HEK293 (cell line): ENCODE measurements around the gene DHRS3.

Source experiments
- CTCF ChIA-PET: fragments of 350-600 bp; formaldehyde crosslinking; extraction: SDS; loops from one replicate; lab custom pipeline; 2021; ENCODE audit warnings: antibody characterized with exemption; lab: Yijun Ruan, JAX
- POLR2A ChIA-PET: fragments of 300-600 bp; formaldehyde crosslinking; extraction: SDS; loops from one replicate; lab custom pipeline; 2020; ENCODE audit warnings: antibody characterized with exemption, inconsistent platforms; lab: Yijun Ruan, JAX
- H3K27ac ChIP-seq: fragments of 200-500 bp; sonication (Bioruptor generic); 2 replicates; pipeline ENCODE4 v1.5.1; 2014; ENCODE audit warnings: low read depth, low read length, control low read depth, inconsistent platforms; ENCODE audit errors: extremely low read depth
- H3K36me3 ChIP-seq, 2 experiments: fragments of 200-500 bp in 1 of 2; sonication (Bioruptor generic) in 1 of 2; 1 replicate in 1 of 2; 2 replicates in 1 of 2; pipeline ENCODE4 v1.5.1; 2014 to 2017; ENCODE audit warnings: inconsistent platforms in 2 of 2, low read length in 2 of 2; ENCODE audit not compliant: control insufficient read depth in 2 of 2, insufficient read depth in 1 of 2
- H3K4me1 ChIP-seq: fragments of 200-500 bp; sonication (Bioruptor generic); 2 replicates; pipeline ENCODE4 v1.5.1; 2014; ENCODE audit warnings: mild to moderate bottlenecking, low read length, inconsistent platforms; ENCODE audit not compliant: control insufficient read depth, insufficient read depth
- H3K4me3 ChIP-seq: 2 replicates; pipeline ENCODE4 v1.5.1; 2011; ENCODE audit warnings: low read depth, mild to moderate bottlenecking, control low read depth, low read length, moderate library complexity
- H3K9me3 ChIP-seq: fragments of 200-500 bp; sonication (Bioruptor generic); 2 replicates; pipeline ENCODE4 v1.5.1; 2014; ENCODE audit warnings: low read depth, low read length, inconsistent platforms; ENCODE audit not compliant: control insufficient read depth, insufficient read depth
- EGR2 ChIP-seq: fragments of 450-650 bp; formaldehyde crosslinking; IDR thresholded peaks from 2 replicates; pipeline ENCODE4 v1.5.1; 2016; ENCODE audit warnings: low read depth, missing biosample characterization, missing genetic modification characterization
- FEZF1 ChIP-seq: fragments of 450-650 bp; formaldehyde crosslinking; IDR thresholded peaks from 2 replicates; pipeline ENCODE4 v1.5.1; 2016; ENCODE audit warnings: missing biosample characterization, missing genetic modification characterization
- KLF10 ChIP-seq: fragments of 450-650 bp; IDR thresholded peaks from 2 replicates; pipeline ENCODE4 v1.5.1; 2018; ENCODE audit warnings: missing biosample characterization, mild to moderate bottlenecking, missing genetic modification characterization
- KLF9 ChIP-seq: fragments of 450-650 bp; formaldehyde crosslinking; IDR thresholded peaks from 2 replicates; pipeline ENCODE4 v1.5.1; 2016; ENCODE audit warnings: missing biosample characterization, missing genetic modification characterization, low read depth
- REPIN1 ChIP-seq: fragments of 450-650 bp; formaldehyde crosslinking; IDR thresholded peaks from 2 replicates; pipeline ENCODE4 v1.5.1; 2017; ENCODE audit warnings: missing biosample characterization, missing genetic modification characterization, low read depth
- SP3 ChIP-seq: fragments of 450-650 bp; formaldehyde crosslinking; IDR thresholded peaks from 2 replicates; pipeline ENCODE4 v1.5.1; 2016; ENCODE audit warnings: missing biosample characterization, missing genetic modification characterization
- YY1 ChIP-seq: fragments of 450-650 bp; formaldehyde crosslinking; IDR thresholded peaks from 2 replicates; pipeline ENCODE4 v1.5.1; 2018; ENCODE audit warnings: missing biosample characterization, missing genetic modification characterization
- ZBTB17 ChIP-seq: fragments of 450-650 bp; formaldehyde crosslinking; IDR thresholded peaks from 2 replicates; pipeline ENCODE4 v1.5.1; 2016; ENCODE audit warnings: missing biosample characterization, missing genetic modification characterization
- ZBTB8A ChIP-seq: fragments of 450-650 bp; formaldehyde crosslinking; IDR thresholded peaks from 2 replicates; pipeline ENCODE4 v1.5.1; 2016; ENCODE audit warnings: missing biosample characterization, missing genetic modification characterization
- ZEB2 ChIP-seq: fragments of 450-650 bp; formaldehyde crosslinking; IDR thresholded peaks from 2 replicates; pipeline ENCODE4 v1.5.1; 2016; ENCODE audit warnings: missing biosample characterization, missing genetic modification characterization
- ZIC2 ChIP-seq: fragments of 450-650 bp; formaldehyde crosslinking; IDR thresholded peaks from 2 replicates; pipeline ENCODE4 v1.5.1; 2016; ENCODE audit warnings: missing biosample characterization, missing genetic modification characterization
- ZNF169 ChIP-seq: fragments of 450-650 bp; formaldehyde crosslinking; IDR thresholded peaks from 2 replicates; pipeline ENCODE4 v1.5.1; 2016; ENCODE audit warnings: missing biosample characterization, missing genetic modification characterization
- ZNF341 ChIP-seq: fragments of 450-650 bp; formaldehyde crosslinking; IDR thresholded peaks from 2 replicates; pipeline ENCODE4; 2016; ENCODE audit warnings: low read depth, missing biosample characterization, missing genetic modification characterization
- ZNF350 ChIP-seq: fragments of 450-650 bp; formaldehyde crosslinking; IDR thresholded peaks from 2 replicates; pipeline ENCODE4 v1.5.0; 2017; ENCODE audit warnings: missing biosample characterization, mild to moderate bottlenecking, missing genetic modification characterization
- ZNF366 ChIP-seq: fragments of 450-650 bp; formaldehyde crosslinking; conservative IDR thresholded peaks from 2 replicates; pipeline ENCODE4 v1.5.1; 2016; ENCODE audit warnings: missing biosample characterization, missing genetic modification characterization
- ZNF394 ChIP-seq: fragments of 450-650 bp; formaldehyde crosslinking; IDR thresholded peaks from 2 replicates; pipeline ENCODE4 v1.5.1; 2016; ENCODE audit warnings: missing biosample characterization, missing genetic modification characterization, mild to moderate bottlenecking, moderate library complexity, borderline replicate concordance
- ZNF501 ChIP-seq: fragments of 450-650 bp; formaldehyde crosslinking; IDR thresholded peaks from 2 replicates; pipeline ENCODE4 v1.5.1; 2016; ENCODE audit warnings: missing biosample characterization, missing genetic modification characterization
- ZNF561 ChIP-seq: fragments of 450-650 bp; IDR thresholded peaks from 2 replicates; pipeline ENCODE4 v1.5.1; 2018; ENCODE audit warnings: missing biosample characterization, missing genetic modification characterization, borderline replicate concordance
- ZNF610 ChIP-seq: fragments of 450-650 bp; formaldehyde crosslinking; IDR thresholded peaks from 2 replicates; pipeline ENCODE4 v1.5.1; 2016; ENCODE audit warnings: missing biosample characterization, missing genetic modification characterization, borderline replicate concordance
- ZNF623 ChIP-seq: fragments of 450-650 bp; formaldehyde crosslinking; IDR thresholded peaks from 2 replicates; pipeline ENCODE4 v1.5.1; 2016; ENCODE audit warnings: missing biosample characterization, missing genetic modification characterization
- ZNF629 ChIP-seq: fragments of 450-650 bp; formaldehyde crosslinking; IDR thresholded peaks from 2 replicates; pipeline ENCODE4 v1.5.1; 2017; ENCODE audit warnings: missing biosample characterization, missing genetic modification characterization
- ZNF791 ChIP-seq: fragments of 450-650 bp; formaldehyde crosslinking; IDR thresholded peaks from 2 replicates; pipeline ENCODE4 v1.5.1; 2016; ENCODE audit warnings: missing biosample characterization, missing genetic modification characterization
- ZSCAN23 ChIP-seq: fragments of 450-650 bp; formaldehyde crosslinking; IDR thresholded peaks from 2 replicates; pipeline ENCODE4 v1.5.1; 2016; ENCODE audit warnings: missing biosample characterization, missing genetic modification characterization
- ZSCAN5A ChIP-seq: fragments of 450-650 bp; formaldehyde crosslinking; IDR thresholded peaks from 2 replicates; pipeline ENCODE4 v1.5.1; 2016; ENCODE audit warnings: missing biosample characterization, missing genetic modification characterization
- TF ChIP-seq, protein P1 (sequence below): fragments of 450-650 bp; formaldehyde crosslinking; IDR thresholded peaks from 2 replicates; pipeline ENCODE4 v1.5.1; 2016; ENCODE audit warnings: missing biosample characterization, missing genetic modification characterization
- TF ChIP-seq, protein P2 (sequence below): fragments of 450-650 bp; formaldehyde crosslinking; IDR thresholded peaks from 2 replicates; pipeline ENCODE4 v1.5.1; 2016; ENCODE audit warnings: missing biosample characterization, missing genetic modification characterization
- TF ChIP-seq, protein P3 (sequence below): fragments of 450-650 bp; formaldehyde crosslinking; IDR thresholded peaks from 2 replicates; pipeline ENCODE4 v1.5.1; 2017; ENCODE audit warnings: missing biosample characterization, missing genetic modification characterization
- TF ChIP-seq, protein P4 (sequence below): fragments of 450-650 bp; formaldehyde crosslinking; IDR thresholded peaks from 2 replicates; pipeline ENCODE4 v1.5.1; 2016; ENCODE audit warnings: missing biosample characterization, missing genetic modification characterization

The DHRS3 gene

DNA sequence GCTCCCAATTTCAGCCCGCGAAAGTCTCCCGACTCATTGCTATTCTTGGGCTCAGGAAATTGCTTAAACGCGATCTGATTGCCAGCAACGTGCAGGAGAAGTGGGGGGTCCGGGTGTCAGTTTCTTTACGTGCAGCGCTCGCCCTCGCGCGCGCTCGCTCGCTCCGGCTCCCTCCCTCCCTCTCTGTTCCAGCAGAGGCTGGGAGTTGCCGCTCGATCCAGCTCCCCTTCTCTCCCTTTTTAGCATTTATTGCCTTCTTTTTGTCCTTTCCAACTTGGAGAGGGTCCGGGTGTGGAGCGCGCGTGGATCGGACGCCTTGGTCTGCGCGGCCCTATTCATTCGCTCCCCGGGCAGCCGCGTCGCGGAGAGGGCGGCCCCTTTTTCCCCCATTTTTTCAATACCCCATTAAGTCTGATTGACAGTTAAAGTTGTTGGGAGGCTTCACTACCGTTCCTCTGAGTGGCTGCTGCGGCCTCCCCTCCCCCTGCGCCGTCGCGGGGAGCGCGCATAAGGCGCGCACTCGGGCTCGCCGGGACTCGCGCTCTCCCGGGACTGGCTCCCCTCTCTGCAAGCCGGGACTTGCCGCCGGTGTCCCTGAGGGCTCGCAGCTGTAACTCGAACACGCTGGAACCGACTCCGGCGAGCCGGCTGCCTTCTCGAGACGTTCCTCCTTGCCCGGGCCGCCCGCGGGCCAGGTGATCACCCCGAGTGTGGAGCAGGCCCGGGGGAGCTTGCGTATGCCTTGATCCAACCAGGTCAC, at the start of gene DHRS3:
Gene DHRS3, minus strand, starts transcription at position 310 of the 760 bp plus-strand sequence. CDS start 862 bp downstream, outside the sequence.
- CTCF ChIA-PET = interaction anchor here (0.6 to 5.0 kb wide), 16 partner anchors 14 to 347 kb away, joined by 3 to 45 read pairs (median 6); no protein-coding TSS in a partner anchor
- H3K9me3 ChIP-seq = no peaks in the 10 kb centered on the region
- peaks cover 9% of the 10 kb centered on the region for H3K4me1 ChIP-seq
- H3K36me3 ChIP-seq = no peaks in the 10 kb centered on the region
- peak within 1 kb of the TSS; percentile 74 for H3K4me3 ChIP-seq
- POLR2A ChIA-PET = interaction anchor here (0.6 to 5.7 kb wide), 22 partner anchors 9 to 295 kb away, joined by 3 to 101 read pairs (median 4); no protein-coding TSS in a partner anchor
- peak within 1 kb of the TSS; percentile 99 for H3K27ac ChIP-seq
- peak; percentile 20; the same call in 1 of the 2 replicates for TF ChIP-seq REPIN1 (tag by site-specific recombination)
- peak; percentile 55; the same call in 1 of the 2 replicates for TF ChIP-seq YY1
- TF ChIP-seq ZIC2 = peak; percentile 57
- TF ChIP-seq ZNF341 = peak; percentile 94
- peak; percentile 61; the same call in 1 of the 2 replicates for TF ChIP-seq ZSCAN23 (tag by site-specific recombination)
- TF ChIP-seq ZNF169 = no peak
- TF ChIP-seq SP3 (tag by site-specific recombination) = peak; percentile 58
- TF ChIP-seq, protein P1, sequence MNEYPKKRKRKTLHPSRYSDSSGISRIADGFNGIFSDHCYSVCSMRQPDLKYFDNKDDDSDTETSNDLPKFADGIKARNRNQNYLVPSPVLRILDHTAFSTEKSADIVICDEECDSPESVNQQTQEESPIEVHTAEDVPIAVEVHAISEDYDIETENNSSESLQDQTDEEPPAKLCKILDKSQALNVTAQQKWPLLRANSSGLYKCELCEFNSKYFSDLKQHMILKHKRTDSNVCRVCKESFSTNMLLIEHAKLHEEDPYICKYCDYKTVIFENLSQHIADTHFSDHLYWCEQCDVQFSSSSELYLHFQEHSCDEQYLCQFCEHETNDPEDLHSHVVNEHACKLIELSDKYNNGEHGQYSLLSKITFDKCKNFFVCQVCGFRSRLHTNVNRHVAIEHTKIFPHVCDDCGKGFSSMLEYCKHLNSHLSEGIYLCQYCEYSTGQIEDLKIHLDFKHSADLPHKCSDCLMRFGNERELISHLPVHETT (tag by site-specific recombination) = 0 out of 2 replicates have a peak, but pooled peaks have one; percentile 12
- 0 out of 2 replicates have a peak, but pooled peaks have one; percentile 21 for TF ChIP-seq EGR2 (tag by site-specific recombination)
- no peak for TF ChIP-seq ZNF394 (tag by site-specific recombination)
- 0 out of 2 replicates have a peak, but pooled peaks have one; percentile 30 for TF ChIP-seq ZSCAN5A (tag by site-specific recombination)
- TF ChIP-seq ZNF501 = peak; percentile 75; the same call in 1 of the 2 replicates
- peak; percentile 77; the same call in 1 of the 2 replicates for TF ChIP-seq ZNF610 (tag by site-specific recombination)
- peak; percentile 89 for TF ChIP-seq FEZF1 (tag by site-specific recombination)
- TF ChIP-seq ZNF561 (tag by site-specific recombination) = no peak; the same call in 1 of the 2 replicates
- peak; percentile 93 for TF ChIP-seq ZNF366
- TF ChIP-seq, protein P2, sequence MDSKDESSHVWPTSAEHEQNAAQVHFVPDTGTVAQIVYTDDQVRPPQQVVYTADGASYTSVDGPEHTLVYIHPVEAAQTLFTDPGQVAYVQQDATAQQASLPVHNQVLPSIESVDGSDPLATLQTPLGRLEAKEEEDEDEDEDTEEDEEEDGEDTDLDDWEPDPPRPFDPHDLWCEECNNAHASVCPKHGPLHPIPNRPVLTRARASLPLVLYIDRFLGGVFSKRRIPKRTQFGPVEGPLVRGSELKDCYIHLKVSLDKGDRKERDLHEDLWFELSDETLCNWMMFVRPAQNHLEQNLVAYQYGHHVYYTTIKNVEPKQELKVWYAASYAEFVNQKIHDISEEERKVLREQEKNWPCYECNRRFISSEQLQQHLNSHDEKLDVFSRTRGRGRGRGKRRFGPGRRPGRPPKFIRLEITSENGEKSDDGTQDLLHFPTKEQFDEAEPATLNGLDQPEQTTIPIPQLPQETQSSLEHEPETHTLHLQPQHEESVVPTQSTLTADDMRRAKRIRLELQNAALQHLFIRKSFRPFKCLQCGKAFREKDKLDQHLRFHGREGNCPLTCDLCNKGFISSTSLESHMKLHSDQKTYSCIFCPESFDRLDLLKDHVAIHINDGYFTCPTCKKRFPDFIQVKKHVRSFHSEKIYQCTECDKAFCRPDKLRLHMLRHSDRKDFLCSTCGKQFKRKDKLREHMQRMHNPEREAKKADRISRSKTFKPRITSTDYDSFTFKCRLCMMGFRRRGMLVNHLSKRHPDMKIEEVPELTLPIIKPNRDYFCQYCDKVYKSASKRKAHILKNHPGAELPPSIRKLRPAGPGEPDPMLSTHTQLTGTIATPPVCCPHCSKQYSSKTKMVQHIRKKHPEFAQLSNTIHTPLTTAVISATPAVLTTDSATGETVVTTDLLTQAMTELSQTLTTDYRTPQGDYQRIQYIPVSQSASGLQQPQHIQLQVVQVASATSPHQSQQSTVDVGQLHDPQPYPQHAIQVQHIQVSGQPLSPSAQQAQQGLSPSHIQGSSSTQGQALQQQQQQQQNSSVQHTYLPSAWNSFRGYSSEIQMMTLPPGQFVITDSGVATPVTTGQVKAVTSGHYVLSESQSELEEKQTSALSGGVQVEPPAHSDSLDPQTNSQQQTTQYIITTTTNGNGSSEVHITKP (tag by site-specific recombination) = peak; percentile 84
- TF ChIP-seq, protein P3, sequence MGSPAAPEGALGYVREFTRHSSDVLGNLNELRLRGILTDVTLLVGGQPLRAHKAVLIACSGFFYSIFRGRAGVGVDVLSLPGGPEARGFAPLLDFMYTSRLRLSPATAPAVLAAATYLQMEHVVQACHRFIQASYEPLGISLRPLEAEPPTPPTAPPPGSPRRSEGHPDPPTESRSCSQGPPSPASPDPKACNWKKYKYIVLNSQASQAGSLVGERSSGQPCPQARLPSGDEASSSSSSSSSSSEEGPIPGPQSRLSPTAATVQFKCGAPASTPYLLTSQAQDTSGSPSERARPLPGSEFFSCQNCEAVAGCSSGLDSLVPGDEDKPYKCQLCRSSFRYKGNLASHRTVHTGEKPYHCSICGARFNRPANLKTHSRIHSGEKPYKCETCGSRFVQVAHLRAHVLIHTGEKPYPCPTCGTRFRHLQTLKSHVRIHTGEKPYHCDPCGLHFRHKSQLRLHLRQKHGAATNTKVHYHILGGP = no peak
- TF ChIP-seq KLF9 (tag by site-specific recombination) = peak; percentile 36; the same call in 1 of the 2 replicates
- peak; percentile 84 for TF ChIP-seq ZBTB17 (tag by site-specific recombination)
- TF ChIP-seq ZNF791 = no peak
- TF ChIP-seq, protein P4, sequence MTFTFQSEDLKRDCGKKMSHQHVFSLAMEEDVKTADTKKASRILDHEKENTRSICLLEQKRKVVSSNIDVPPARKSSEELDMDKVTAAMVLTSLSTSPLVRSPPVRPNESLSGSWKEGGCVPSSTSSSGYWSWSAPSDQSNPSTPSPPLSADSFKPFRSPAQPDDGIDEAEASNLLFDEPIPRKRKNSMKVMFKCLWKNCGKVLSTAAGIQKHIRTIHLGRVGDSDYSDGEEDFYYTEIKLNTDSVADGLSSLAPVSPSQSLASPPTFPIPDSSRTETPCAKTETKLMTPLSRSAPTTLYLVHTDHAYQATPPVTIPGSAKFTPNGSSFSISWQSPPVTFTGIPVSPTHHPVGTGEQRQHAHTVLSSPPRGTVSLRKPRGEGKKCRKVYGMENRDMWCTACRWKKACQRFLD = peak; percentile 45; the same call in 1 of the 2 replicates
- TF ChIP-seq ZEB2 (tag by site-specific recombination) = peak; percentile 94
- TF ChIP-seq ZNF629 (tag by site-specific recombination) = peak; percentile 68
- peak; percentile 65; the same call in 1 of the 2 replicates for TF ChIP-seq KLF10 (tag by site-specific recombination)
- TF ChIP-seq ZNF623 (tag by site-specific recombination) = no peak
- no peak for TF ChIP-seq ZNF350
- peak; percentile 91 for TF ChIP-seq ZBTB8A (tag by site-specific recombination)
